SK-N-SH (cell line): ENCODE results near the gene TOX2. TPM values are rescaled to one million over a fixed set of nuclear protein-coding genes. Genes with fewer than 3 reads are reported as not detected.

Source experiments
- CHD2 ChIP-seq: fragments of 150-350 bp; IDR thresholded peaks from 2 replicates; pipeline ENCODE4 v1.6.1; 2018; ENCODE audit warnings: low read length; ENCODE audit not compliant: partially characterized antibody
- EZH2phosphoT487 ChIP-seq: fragments of 200-600 bp; sonication (generic); IDR thresholded peaks from 2 replicates; pipeline ENCODE4 v1.6.1; 2017; ENCODE audit warnings: low read depth, mixed run types, mild to moderate bottlenecking, antibody characterized with exemption, moderate library complexity, borderline replicate concordance
- FOSL2 ChIP-seq: IDR thresholded peaks from 2 replicates; pipeline ENCODE4 v1.4.0; 2012; ENCODE audit warnings: low read depth, mild to moderate bottlenecking, moderate library complexity, borderline replicate concordance
- FOXJ3 ChIP-seq: sonication (generic); formaldehyde crosslinking; IDR thresholded peaks from 2 replicates; pipeline ENCODE4 v1.5.1; 2020; ENCODE audit warnings: mild to moderate bottlenecking, missing genetic modification reagents
- FOXM1 ChIP-seq: IDR thresholded peaks from 2 replicates; pipeline ENCODE4 v1.4.0; 2012; ENCODE audit warnings: low read depth, mild to moderate bottlenecking
- JUND ChIP-seq: IDR thresholded peaks from 2 replicates; pipeline ENCODE4 v1.4.0; 2012
- MEF2A ChIP-seq: IDR thresholded peaks from 2 replicates; pipeline ENCODE4 v1.4.0; 2012; ENCODE audit warnings: low read depth, borderline replicate concordance
- MXI1 ChIP-seq: IDR thresholded peaks from 2 replicates; pipeline ENCODE4 v1.6.1; 2012; ENCODE audit warnings: mild to moderate bottlenecking, low read depth, low read length, improper control_type of control experiment
- NFIC ChIP-seq: IDR thresholded peaks from 2 replicates; pipeline ENCODE4 v1.4.0; 2012; ENCODE audit warnings: borderline replicate concordance
- POLR2AphosphoS5 ChIP-seq: IDR thresholded peaks from 2 replicates; pipeline ENCODE4 v1.6.1; 2012; ENCODE audit warnings: low read depth, low read length
- RAD21 ChIP-seq: IDR thresholded peaks from 2 replicates; pipeline ENCODE4 v1.6.1; 2012; ENCODE audit warnings: mild to moderate bottlenecking, low read length
- RFX5 ChIP-seq: IDR thresholded peaks from 2 replicates; pipeline ENCODE4 v1.6.1; 2012; ENCODE audit warnings: mild to moderate bottlenecking, improper control_type of control experiment, low read length
- RXRA ChIP-seq: IDR thresholded peaks from 2 replicates; pipeline ENCODE4 v1.4.0; 2012; ENCODE audit warnings: low read depth, mild to moderate bottlenecking, borderline replicate concordance
- SMC3 ChIP-seq: IDR thresholded peaks from 2 replicates; pipeline ENCODE4 v1.6.1; 2012; ENCODE audit warnings: low read depth, low read length, improper control_type of control experiment
- TAF1 ChIP-seq: IDR thresholded peaks from 2 replicates; pipeline ENCODE4 v1.6.1; 2012; ENCODE audit warnings: low read depth, mild to moderate bottlenecking, low read length, moderate library complexity, borderline replicate concordance
- TCF12 ChIP-seq: IDR thresholded peaks from 2 replicates; pipeline ENCODE4 v1.4.0; 2012
- TEAD4 ChIP-seq: IDR thresholded peaks from 2 replicates; pipeline ENCODE4 v1.4.0; 2012; ENCODE audit warnings: mild to moderate bottlenecking, borderline replicate concordance; ENCODE audit not compliant: insufficient read depth
- polyA plus RNA-seq, 3 experiments: library from polyadenylated mRNA; depleted of rRNA; stranded (reverse); fragments of >200 nt; gene quantifications; 2 replicates each; pipeline ENCODE4 v1.2.3, GENCODE V29; 2012
- TF ChIP-seq, protein P1 (sequence below): fragments of 200-600 bp; sonication (generic); IDR thresholded peaks from 2 replicates; pipeline ENCODE4 v1.6.1; 2017; ENCODE audit warnings: antibody characterized with exemption, mild to moderate bottlenecking, moderate library complexity
- TF ChIP-seq, protein P2 (sequence below): fragments of 150-350 bp; IDR thresholded peaks from 2 replicates; pipeline ENCODE4 v1.6.1; 2017; ENCODE audit warnings: antibody characterized with exemption, low read length, low read depth, borderline replicate concordance
- TF ChIP-seq, protein P3 (sequence below): IDR thresholded peaks from 2 replicates; pipeline ENCODE4 v1.4.0; 2012; ENCODE audit warnings: low read depth
- TF ChIP-seq, protein P4 (sequence below): IDR thresholded peaks from 2 replicates; pipeline ENCODE4 v1.4.0; 2012; ENCODE audit warnings: low read depth, borderline replicate concordance
- TF ChIP-seq, protein P5 (sequence below): fragments of 150-350 bp; IDR thresholded peaks from 2 replicates; pipeline ENCODE4 v1.6.1; 2016; ENCODE audit warnings: mild to moderate bottlenecking, low read depth, low read length
- TF ChIP-seq, protein P6 (sequence below): IDR thresholded peaks from 2 replicates; pipeline ENCODE4; 2012

The TOX2 gene
- polyA plus RNA-seq, 1 of the 3 experiments (the other 2 are of a cell fraction): 15.4 TPM

DNA sequence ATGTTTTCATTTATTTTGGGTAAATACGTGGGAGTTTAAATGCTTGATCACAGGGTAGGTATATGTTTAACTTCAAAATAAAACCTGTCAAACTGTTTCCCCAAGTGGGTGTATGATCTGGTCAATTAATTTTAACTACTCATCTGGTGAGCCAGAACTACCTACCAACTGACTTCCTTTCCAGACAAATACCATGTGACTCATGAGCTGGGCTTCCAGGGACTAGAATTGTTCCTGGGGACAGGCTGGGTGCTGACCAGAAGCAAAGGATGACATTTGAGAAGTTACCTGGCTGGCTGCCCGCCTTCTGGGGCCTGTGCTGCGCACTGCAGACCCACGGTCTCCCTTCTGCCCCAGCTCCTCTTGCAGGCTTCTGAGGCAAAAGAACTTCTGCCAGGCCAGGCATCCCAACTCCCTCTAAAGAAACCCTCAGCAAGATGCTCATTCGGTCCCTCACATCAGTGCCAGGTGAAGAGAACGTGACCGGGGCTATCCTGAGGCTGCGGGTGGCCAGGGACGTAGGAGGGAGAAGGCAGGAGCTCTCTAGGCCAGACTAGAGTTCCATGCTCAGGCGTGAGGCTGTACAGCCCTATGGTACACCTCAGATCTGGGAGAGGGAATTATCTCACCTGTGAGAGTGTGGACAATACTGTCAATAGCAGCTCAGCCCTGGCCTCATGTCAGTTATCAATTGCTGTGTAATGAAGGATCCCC lies 168.7 kb downstream of the TOX2 start (continued):
- TF ChIP-seq, protein P1, sequence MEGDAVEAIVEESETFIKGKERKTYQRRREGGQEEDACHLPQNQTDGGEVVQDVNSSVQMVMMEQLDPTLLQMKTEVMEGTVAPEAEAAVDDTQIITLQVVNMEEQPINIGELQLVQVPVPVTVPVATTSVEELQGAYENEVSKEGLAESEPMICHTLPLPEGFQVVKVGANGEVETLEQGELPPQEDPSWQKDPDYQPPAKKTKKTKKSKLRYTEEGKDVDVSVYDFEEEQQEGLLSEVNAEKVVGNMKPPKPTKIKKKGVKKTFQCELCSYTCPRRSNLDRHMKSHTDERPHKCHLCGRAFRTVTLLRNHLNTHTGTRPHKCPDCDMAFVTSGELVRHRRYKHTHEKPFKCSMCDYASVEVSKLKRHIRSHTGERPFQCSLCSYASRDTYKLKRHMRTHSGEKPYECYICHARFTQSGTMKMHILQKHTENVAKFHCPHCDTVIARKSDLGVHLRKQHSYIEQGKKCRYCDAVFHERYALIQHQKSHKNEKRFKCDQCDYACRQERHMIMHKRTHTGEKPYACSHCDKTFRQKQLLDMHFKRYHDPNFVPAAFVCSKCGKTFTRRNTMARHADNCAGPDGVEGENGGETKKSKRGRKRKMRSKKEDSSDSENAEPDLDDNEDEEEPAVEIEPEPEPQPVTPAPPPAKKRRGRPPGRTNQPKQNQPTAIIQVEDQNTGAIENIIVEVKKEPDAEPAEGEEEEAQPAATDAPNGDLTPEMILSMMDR: no peak
- TF ChIP-seq FOXJ3 (CRISPR knock-in tag) (no peak), SMC3 (no peak), FOXM1 (peak; percentile 81), RXRA (peak; percentile 63; the same call in 1 of the 2 replicates), MEF2A (peak; percentile 62; the same call in 1 of the 2 replicates), RFX5 (no peak), RAD21 (no peak), TCF12 (peak; percentile 99), JUND (peak; percentile 80), NFIC (peak; percentile 90), FOSL2 (peak; percentile 75), CHD2 (no peak), MXI1 (no peak), TEAD4 (peak; percentile 91), POLR2AphosphoS5 (peak; percentile 67; the same call in 1 of the 2 replicates), TAF1 (no peak), EZH2phosphoT487 (no peak)
- TF ChIP-seq, protein P2, sequence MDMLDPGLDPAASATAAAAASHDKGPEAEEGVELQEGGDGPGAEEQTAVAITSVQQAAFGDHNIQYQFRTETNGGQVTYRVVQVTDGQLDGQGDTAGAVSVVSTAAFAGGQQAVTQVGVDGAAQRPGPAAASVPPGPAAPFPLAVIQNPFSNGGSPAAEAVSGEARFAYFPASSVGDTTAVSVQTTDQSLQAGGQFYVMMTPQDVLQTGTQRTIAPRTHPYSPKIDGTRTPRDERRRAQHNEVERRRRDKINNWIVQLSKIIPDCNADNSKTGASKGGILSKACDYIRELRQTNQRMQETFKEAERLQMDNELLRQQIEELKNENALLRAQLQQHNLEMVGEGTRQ: no peak
- TF ChIP-seq, protein P3, sequence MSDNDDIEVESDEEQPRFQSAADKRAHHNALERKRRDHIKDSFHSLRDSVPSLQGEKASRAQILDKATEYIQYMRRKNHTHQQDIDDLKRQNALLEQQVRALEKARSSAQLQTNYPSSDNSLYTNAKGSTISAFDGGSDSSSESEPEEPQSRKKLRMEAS: peak; percentile 66; the same call in 1 of the 2 replicates
- TF ChIP-seq, protein P4, sequence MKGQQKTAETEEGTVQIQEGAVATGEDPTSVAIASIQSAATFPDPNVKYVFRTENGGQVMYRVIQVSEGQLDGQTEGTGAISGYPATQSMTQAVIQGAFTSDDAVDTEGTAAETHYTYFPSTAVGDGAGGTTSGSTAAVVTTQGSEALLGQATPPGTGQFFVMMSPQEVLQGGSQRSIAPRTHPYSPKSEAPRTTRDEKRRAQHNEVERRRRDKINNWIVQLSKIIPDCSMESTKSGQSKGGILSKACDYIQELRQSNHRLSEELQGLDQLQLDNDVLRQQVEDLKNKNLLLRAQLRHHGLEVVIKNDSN: peak; percentile 63; the same call in 1 of the 2 replicates
- TF ChIP-seq, protein P5, sequence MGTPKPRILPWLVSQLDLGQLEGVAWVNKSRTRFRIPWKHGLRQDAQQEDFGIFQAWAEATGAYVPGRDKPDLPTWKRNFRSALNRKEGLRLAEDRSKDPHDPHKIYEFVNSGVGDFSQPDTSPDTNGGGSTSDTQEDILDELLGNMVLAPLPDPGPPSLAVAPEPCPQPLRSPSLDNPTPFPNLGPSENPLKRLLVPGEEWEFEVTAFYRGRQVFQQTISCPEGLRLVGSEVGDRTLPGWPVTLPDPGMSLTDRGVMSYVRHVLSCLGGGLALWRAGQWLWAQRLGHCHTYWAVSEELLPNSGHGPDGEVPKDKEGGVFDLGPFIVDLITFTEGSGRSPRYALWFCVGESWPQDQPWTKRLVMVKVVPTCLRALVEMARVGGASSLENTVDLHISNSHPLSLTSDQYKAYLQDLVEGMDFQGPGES: no peak
- TF ChIP-seq, protein P6, sequence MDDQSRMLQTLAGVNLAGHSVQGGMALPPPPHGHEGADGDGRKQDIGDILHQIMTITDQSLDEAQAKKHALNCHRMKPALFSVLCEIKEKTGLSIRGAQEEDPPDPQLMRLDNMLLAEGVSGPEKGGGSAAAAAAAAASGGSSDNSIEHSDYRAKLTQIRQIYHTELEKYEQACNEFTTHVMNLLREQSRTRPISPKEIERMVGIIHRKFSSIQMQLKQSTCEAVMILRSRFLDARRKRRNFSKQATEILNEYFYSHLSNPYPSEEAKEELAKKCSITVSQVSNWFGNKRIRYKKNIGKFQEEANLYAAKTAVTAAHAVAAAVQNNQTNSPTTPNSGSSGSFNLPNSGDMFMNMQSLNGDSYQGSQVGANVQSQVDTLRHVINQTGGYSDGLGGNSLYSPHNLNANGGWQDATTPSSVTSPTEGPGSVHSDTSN: peak; percentile 91
